NOMO-1 treated with dmso at 0.1 percent for 144 hours (cell line): ENCODE results near the gene ZFP3.
"Not testable (repeated sequence)": the region's sequence is repeated elsewhere in the genome, so short reads cannot be mapped to it uniquely, and the experiment has no call there.

Experiments used
- DNase-seq: peaks from one replicate; lab custom pipeline; 2025; ENCODE audit not compliant: unreplicated experiment; lab: John Stamatoyannopoulos, UW

The ZFP3 gene

DNA sequence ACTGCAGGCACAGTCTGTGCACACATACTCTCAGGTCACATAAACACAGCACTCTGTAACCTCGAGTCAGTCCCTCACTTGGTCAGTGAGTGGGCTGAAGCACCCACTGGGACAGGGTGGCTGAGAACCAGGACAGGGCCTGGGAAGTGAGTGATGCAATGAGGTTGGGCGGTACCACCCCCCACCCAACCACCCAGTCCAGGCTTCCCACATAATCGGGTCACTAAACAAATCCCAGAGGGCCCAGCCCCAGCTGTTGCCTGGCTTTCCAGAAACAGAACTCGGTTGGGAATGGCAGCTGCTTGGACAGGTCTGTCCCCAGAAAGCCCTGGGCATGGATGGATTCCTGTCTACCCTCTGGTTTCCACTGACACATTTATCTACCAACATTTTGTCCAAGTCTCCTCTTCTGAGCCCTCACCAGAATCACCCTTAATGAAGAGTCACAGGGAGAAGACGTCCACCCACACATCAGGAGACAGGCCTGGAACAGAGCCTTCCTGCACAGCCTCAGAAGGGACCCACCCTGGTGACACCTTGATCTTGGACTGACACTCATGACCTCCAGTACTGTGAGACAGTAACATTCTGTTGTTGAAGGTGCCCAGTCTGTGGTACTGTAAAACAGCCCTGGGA is 46.0 kb downstream of the ZFP3 start:
- not testable (repeated sequence) for DNase-seq

DNA sequence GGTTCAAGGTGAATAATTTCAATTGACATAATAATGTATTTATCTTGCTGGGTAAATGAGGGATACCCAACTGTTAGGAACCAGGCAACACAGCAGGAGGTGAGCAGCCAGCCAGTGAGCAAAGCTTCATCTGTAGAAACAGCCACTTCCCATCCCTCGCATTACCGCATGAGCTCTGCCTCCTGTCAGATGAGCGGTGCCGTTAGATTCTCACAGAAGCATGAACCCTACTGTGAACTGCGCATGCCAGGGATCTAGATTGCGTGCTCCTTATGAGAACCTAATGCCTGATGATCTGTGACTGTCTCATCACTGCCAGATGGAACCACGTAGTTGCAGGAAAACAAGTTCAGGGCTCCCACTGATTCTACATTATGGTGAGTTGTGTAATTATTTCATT is 46.6 kb downstream of the ZFP3 start:
- not testable (repeated sequence) for DNase-seq

DNA sequence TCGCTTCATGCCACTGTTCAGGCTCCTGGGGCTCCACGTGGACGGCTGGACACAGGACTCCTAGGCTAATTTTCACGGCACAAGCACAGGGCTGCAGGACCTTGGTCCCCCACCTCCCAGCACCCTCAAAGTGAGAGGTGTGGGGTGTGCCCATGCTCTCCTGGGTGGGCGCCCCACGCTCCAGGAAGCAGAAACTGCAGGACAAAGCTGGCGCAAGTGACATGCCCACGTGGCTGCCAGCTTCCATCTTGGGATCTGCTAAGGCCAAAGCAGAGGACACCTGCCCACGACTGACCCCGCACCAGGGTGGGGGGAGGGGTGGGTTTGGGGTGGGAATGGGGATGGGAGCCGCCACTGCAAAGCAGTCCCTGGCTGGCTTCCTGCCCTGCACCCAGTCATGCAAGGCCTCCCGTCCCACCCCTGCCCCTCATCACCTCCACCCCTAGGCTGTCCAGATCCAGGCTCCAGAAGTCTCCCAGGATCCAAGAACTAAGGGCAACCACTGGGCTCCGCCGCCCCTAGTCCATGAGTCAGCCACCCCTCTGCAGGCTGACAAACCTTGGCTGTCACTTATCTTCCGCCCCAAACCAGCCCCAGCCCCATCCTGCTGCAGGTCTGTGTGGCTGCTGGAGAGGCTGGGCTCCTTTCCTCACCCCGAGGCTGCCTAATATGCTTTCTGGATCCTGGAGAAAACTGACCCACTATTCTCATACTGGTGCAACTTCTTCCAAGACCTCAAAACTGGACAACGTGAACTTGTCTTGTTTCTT is 48.6 kb downstream of the ZFP3 start:
- no peak for DNase-seq

DNA sequence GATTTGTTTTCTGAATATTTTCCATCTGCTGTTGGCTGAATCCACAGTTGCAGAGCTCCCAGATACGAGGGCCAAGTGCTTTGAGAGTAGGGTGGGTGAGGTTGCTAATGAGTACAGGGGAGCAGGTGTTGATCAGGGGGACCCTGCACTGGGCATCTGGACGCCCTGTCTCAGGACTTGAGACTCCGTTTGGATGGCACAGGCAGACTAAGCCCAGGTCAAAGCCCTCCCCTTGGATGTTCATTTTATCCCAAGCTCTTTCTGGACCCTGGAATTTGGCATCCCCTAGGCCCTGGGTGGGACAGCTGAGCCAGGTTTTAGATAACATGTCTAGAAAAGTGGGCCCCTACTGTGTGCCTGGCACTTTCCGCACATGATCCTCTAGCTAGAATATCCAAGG is 49.6 kb downstream of the ZFP3 start:
- DNase-seq: no peak

DNA sequence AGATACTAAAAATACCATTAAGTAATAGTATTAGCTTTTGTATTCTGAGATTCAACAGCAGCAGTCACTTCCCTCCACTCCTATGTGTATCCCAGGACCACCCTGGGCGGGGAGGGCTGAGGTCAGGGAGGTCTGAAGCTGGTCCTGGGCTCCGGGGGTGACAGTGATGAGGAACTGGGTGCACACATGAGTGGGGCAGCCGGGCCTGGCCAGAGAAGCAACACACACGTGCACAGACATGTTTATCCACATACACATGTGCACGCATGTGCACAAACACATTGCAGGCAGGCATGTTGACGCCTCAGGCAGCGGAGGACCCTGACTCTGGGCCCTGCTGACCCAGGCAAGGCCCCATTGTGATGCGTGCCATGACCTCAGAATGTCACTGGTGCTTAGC is 50.1 kb downstream of the ZFP3 start:
- not testable (repeated sequence) for DNase-seq

DNA sequence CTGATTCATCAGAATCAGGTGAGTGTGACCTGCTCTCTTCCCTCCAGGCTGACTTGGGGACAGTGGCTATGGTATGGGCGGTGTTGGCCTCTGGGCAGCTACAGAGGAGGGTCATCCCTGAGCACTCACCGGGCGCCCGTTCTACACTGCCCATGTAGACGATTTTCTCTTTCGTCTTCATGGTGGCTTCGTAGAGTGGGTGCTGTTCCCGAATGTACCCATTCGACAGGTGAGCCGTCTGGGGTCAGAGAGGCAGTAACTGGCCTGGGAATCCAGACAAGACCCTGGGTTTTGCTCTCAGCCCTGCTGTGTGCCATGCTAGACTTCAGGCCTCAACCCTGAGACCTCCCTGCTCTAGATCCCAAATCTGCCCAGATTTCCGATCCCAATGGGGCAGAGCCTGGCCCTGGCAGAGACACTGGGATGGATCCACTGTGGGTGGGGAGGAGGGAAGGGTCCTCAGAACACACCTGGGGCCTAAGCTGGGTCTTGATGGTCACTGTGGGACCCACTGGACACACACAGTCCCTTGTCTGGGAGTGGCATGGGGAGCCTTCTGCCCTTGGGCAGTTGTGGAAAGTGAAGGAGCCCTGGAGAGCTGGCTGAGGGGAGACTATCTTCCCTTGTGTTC is 50.8 kb downstream of the ZFP3 start:
- DNase-seq: no peak

DNA sequence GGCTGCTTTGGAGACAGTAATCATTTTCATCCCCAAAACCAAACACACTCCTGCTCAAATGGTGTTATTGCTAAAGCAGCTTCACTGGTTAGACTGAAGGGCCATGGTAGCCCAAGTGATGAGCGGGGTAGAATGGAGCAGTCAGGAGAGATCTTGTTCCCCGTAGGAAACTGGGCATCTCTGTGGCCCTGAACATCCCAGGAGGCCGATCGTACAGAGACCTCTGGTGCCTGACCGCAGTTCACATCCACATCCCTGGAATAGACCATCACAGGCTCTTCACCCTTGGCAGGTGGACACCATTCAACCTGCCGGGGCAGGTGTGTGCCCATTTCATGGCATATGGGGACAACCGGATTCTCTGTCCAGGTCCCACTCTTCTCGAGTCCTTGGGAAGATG is 51.5 kb downstream of the ZFP3 start:
- DNase-seq: not testable (repeated sequence)

DNA sequence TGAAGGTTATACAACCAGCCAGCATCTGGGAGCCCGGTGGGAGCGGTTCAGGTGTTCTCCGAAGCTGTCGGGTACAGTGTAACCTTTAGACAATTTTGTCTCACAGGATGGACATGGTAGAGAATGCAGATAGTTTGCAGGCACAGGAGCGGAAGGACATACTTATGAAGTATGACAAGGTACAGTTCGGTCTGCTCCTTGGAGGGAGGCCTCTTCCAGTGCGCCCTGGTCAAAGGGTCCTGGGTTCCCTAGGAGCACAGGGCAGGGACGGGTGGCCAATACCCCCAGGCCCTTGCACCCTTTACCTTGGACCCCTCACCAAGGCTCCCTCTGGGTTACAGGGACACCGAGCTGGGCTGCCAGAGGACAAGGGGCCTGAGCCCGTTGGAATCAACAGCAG is 52.0 kb downstream of the ZFP3 start:
- not testable (repeated sequence) for DNase-seq

DNA sequence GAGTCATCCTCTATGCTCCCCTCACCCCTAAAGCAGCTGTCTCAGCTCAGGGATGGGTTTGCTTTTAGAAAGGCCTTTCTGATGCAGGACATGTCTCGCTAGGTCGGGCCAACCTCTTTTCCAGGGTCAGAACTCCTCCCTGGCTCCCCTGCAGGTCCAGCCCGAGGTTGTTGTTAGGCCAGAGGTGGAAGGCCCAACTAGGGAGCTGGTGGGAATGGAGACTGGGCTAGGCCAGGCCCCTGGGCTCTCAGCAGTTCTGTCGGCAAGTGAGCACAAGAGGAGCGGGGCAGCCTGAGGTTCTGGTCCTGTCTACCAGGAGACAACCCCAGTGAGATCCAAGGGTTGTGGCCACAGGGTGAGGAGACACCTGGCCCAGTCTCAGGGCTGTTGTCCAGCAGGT is 52.4 kb downstream of the ZFP3 start:
- DNase-seq: not testable (repeated sequence)

DNA sequence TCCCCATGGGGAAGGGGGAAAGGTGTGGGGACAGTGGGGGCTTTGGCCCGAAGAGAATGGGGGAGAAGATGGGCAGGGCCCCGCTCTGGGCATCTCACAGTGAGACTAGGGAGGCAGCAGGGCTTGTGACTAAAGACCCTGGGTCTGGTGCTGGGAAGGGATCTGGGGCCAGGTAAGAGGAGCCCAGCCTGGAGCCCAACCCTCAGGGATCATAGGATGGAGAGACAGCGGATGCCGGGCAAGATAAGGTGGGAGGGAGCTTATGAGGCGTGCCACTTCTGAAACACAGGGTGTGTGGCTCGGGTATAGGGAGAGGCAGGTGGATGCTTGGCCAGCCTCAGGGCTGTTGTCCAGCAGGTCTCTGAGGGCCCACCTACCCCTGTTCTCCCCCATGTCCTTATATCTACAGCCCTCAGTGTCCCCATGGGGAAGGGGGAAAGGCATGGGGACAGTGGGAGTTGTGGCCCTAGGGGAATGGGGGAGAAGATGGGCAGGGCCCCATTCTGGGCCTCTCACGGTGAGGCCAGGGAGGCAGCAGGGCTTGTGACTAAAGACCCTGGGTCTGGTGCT is 53.0 kb downstream of the ZFP3 start:
- DNase-seq: no peak

DNA sequence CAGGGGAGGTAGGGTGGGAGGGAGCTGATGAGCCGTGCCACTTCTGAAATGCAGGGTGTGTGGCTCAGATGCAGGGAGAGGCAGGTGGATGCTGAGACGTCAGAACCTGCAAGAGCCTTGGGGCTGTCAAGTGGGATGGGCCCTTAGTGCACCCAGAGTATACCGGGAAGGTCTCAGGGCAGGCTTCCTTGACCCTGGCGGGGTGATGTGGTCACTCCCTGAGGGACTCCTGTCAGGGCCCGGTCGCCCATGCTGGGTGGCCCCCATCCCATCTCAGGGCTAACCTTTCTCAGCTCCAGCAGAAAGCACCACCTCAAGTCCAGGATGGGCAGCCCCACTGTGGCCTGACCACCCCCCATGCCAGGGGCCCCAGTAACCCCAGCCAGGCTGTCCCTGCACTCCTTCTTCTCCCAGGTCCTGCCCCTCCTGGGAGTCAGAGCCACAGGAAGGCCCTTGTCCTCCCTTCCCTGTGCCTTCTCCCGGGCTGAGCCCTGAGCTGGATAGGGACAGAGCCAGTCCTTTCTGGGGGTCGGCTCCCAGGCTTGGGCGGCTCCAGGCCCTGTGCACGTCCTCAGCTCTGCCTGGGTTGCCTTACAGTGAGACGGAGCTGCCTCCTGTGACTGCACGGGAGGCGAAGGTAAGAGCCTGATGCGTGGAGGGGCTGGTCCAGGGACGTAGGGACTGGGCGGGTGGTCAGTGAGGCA is 53.7 kb downstream of the ZFP3 start:
- not testable (repeated sequence) for DNase-seq

DNA sequence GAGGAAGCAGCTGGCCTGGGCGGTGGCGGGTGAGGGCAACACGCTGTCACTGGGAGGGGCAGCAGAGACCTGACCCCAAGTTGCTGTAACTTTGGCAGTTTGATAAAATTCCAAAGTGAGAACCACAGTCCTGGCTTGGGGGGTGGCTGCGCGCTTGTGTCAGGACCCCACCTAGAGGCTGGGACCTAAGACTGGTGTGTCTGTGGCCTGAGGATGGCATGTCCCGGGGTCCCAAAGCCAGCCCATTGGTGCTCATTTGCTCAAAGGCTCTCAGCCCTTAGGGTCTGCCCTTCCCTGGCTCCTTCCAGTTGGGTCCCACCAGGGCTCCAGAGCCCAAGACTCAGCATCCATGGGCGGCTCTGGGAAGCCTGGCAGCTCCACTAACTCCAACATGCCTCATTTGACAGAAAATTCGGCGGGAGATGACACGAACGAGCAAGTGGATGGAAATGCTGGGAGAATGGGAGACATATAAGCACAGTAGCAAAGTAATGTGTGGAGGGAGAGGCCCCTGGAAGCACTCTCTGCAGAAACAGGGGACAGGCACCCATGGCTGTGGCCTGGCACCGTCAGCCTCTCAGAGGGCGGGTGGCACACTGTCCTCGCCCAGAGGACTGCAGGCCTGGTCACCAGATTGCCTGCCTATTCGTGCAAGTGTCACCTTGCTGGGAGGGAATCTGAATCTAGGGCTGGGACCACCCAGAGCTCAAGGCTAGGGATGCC is 54.4 kb downstream of the ZFP3 start:
- DNase-seq: not testable (repeated sequence)

DNA sequence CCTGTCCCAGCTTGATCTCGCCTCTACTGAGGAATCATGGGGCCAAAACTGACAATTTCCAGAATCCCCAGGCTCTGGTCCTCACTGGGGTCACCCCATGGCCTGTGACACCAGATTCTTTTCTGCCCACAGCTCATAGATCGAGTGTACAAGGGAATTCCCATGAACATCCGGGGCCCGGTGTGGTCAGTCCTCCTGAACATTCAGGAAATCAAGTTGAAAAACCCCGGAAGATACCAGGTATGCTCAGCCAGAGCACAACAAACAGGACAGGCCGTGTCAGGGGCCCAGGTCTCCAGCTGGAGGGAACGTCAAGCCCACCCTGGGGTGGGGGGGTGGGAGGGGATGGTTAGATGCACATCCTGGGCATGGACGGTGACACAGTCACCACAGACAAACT is 55.0 kb downstream of the ZFP3 start:
- no peak for DNase-seq

DNA sequence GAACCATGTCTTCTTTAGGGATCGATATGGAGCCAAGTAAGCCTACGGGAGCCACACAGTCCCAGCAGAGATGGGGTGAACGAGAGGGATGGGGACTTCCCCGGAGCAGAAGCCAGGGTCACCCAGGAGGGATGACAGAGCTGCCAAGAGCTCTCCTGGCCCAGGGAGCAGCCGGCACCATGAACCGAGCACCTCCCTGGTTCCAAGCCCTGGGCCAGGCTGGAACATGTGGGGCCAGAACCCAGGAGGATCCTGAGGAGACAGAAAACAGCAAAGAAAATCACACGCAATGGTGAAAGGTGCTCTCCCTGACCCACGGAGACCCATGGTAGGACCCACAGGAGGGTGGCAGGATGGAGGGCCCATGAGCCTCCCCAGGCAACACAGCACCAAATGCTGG is 55.7 kb downstream of the ZFP3 start:
- DNase-seq: not testable (repeated sequence)

DNA sequence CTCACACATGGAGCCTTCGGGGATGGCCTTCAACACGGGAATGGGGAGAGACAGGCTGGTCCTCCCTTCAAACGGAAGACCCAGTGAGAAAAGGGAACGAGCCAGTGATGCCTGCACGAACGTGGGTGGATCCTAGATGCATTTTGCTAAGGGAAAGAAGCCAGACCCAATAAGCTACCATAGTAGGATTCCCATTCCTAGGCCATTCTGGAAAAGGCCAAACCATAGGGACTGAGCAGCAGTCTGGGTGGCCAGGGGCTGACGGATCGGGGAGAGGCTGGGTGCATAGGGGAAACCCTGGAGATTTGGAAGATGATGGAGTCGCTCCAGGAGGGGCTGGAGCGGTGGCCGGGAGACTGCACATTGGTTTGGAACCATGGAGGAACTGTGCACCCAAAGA is 56.3 kb downstream of the ZFP3 start:
- not testable (repeated sequence) for DNase-seq

DNA sequence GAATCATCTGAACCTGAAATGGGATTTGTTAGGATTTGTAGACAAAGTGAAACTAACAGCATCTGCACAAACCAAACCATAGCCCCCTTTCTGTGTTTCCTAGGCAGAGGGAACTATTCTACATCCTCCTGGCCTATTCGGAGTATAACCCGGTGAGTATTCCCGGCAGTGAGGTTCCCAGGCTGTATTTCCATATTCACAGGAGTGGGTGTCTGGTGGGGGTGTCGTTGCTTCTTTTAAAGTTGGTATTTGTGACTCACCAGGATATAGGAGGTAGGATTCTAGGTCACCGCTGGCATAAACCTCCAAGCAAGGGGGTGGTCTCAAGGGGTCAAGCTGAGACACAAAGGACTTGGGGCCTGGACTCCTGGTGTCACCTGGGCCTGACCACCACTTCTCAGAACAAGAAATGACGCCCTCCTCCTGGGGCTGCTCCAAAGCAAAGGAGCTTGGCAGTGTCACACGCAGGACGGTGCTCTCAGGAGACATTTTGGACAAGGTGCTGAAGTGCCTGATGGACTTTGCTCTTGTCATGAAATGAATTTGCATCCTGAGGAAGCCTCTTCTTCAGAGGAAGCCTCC is 57.0 kb downstream of the ZFP3 start:
- DNase-seq: not testable (repeated sequence)

DNA sequence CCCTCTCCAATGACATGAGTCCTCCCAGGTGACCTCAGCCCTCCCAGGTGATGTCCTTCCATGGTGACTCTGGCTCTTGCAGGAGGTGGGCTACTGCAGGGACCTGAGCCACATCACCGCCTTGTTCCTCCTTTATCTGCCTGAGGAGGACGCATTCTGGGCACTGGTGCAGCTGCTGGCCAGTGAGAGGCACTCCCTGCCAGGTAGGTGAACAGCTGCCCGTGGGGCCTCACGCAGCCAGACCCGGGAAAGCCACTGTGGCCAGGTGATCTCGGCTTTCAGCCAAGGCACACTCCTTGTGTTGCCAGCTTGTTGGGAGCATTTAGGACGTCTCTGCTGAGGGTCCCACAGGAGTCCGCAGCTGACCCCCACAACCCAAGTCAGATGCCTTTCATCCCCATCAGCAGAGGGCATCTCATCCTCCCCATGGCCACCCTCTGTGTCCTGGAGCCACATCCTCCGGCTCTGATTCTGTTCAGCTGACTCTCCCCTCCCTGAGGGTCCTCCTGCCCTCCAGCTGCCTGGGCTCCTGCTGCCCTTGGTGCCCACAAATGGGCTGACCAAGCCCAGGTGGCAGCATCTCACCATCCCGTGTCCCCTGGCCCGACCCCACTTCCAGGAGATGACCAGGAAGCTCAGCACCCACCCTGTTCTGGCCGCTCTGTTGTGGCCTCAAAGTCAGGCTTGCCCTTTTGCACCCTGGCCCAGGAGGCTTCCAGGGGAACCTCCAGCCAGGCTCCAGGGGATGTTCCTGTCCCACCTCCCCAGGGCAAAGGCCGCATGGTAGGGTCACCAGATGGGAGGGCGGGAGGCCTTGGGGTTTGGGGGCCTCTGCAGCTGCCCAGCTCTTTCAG is 57.7 kb downstream of the ZFP3 start:
- no peak for DNase-seq

DNA sequence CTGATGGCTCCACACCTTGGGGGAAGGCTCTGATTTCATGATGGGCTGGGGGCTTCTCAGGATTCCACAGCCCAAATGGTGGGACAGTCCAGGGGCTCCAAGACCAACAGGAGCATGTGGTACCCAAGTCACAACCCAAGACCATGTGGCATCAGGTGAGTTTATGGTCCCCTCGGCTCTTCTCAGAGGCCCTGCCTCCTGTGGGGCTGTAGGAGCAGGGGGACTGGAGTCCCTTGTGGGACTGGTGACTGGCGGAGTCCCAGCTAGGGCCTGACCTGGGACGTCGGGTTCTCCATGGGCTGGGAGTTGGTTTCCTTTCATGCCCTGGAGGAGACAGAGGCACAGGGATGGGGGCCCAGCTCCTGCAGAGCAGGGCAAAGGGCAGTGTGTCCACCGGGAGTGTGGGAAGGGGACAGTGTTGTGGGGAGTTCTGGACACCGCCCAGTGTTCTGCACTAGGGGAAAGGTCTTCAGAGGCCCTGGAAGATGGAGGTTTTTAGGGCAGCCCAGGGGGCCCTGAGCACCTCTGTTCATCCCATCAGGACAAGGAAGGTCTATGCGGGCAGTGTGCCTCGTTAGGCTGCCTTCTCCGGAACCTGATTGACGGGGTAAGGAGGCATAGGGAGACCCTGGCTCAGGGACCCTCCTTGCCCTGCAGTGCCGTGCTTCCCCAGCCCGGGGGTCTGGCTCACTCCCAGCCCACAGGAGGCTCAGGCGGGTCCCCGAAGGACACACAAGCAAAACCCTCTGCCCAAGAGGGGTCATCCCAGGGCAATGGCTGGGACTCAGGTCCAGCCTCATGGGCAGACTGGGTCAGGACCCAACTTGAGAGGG is 58.5 kb downstream of the ZFP3 start:
- DNase-seq: not testable (repeated sequence)
